Smooth muscle cell (in vitro differentiated cells): ENCODE measurements around the gene COX5B. TPM values are rescaled to one million over a fixed set of nuclear protein-coding genes. Genes with fewer than 3 reads are reported as not detected.
"Not testable (repeated sequence)": the region's sequence is repeated elsewhere in the genome, so short reads cannot be mapped to it uniquely, and the experiment has no call there.

Experiments used
- DNase-seq: peaks from one replicate; lab custom pipeline; 2025; ENCODE audit not compliant: unreplicated experiment; lab: John Stamatoyannopoulos, UW
- H2AFZ ChIP-seq: fragments of 200-600 bp; sonication (generic); 2 replicates; pipeline ENCODE4 v1.6.0; 2016; ENCODE audit warnings: antibody characterized with exemption, low read depth, mild to moderate bottlenecking
- H3F3A ChIP-seq: fragments of 200-600 bp; sonication (generic); 2 replicates; pipeline ENCODE4 v1.6.0; 2017; ENCODE audit warnings: antibody characterized with exemption, low read depth
- H3K27ac ChIP-seq: fragments of 200-600 bp; sonication (generic); 2 replicates; pipeline ENCODE4 v1.5.1; 2016; ENCODE audit warnings: low read depth, mild to moderate bottlenecking
- H3K27me3 ChIP-seq: fragments of 200-600 bp; sonication (generic); 2 replicates; pipeline ENCODE4 v1.6.1; 2016; ENCODE audit warnings: low read depth, mild to moderate bottlenecking
- H3K36me3 ChIP-seq: fragments of 200-600 bp; sonication (generic); 2 replicates; pipeline ENCODE4 v1.5.1; 2016; ENCODE audit warnings: low read depth
- H3K4me1 ChIP-seq: fragments of 200-600 bp; sonication (generic); 2 replicates; pipeline ENCODE4 v1.5.1; 2016; ENCODE audit warnings: low read depth
- H3K4me2 ChIP-seq: fragments of 200-600 bp; sonication (generic); 2 replicates; pipeline ENCODE4 v1.6.0; 2016; ENCODE audit warnings: mild to moderate bottlenecking
- H3K4me3 ChIP-seq: fragments of 200-600 bp; sonication (generic); 2 replicates; pipeline ENCODE4 v1.5.1; 2016; ENCODE audit warnings: mild to moderate bottlenecking
- H3K79me2 ChIP-seq: fragments of 200-600 bp; sonication (generic); 2 replicates; pipeline ENCODE4 v1.6.0; 2016; ENCODE audit warnings: low read depth, mild to moderate bottlenecking
- H3K9ac ChIP-seq: fragments of 200-600 bp; sonication (generic); 2 replicates; pipeline ENCODE4 v1.6.0; 2016; ENCODE audit warnings: low read depth
- H3K9me3 ChIP-seq: fragments of 200-600 bp; sonication (generic); replicated peaks from 2 replicates; pipeline ENCODE4 v1.5.1; 2016; ENCODE audit warnings: low read depth
- H4K20me1 ChIP-seq: fragments of 200-600 bp; sonication (generic); 2 replicates; pipeline ENCODE4 v1.6.0; 2016; ENCODE audit warnings: low read depth
- WGBS: methylation state at CpG from one replicate; pipeline ENCODE4 v1.1.7; 2016; ENCODE audit warnings: low lambda C conversion rate; 5-methylcytosine and 5-hydroxymethylcytosine counted together
- polyA plus RNA-seq: library from polyadenylated mRNA; unstranded; fragments of >200 nt; fragmentation: Nextera tagmentation; extraction: Ambion mirVana; gene quantifications from 2 replicates; pipeline ENCODE4 v1.2.1, GENCODE V29; 2016
- total RNA-seq: library from RNA; depleted of rRNA; stranded (reverse); fragments of >200 nt; gene quantifications from 2 replicates; pipeline ENCODE4 v1.2.3, GENCODE V29; 2014
- TF ChIP-seq, protein P1 (sequence below): fragments of 200-600 bp; sonication (generic); IDR thresholded peaks from 2 replicates; pipeline ENCODE4 v1.5.1; 2017; ENCODE audit warnings: borderline replicate concordance, mild to moderate bottlenecking, antibody characterized with exemption; ENCODE audit not compliant: insufficient read depth, poor library complexity, severe bottlenecking

The COX5B gene
- total and polyA plus RNA-seq, 2 experiments from 2014 or later = 402 to 404 TPM

DNA sequence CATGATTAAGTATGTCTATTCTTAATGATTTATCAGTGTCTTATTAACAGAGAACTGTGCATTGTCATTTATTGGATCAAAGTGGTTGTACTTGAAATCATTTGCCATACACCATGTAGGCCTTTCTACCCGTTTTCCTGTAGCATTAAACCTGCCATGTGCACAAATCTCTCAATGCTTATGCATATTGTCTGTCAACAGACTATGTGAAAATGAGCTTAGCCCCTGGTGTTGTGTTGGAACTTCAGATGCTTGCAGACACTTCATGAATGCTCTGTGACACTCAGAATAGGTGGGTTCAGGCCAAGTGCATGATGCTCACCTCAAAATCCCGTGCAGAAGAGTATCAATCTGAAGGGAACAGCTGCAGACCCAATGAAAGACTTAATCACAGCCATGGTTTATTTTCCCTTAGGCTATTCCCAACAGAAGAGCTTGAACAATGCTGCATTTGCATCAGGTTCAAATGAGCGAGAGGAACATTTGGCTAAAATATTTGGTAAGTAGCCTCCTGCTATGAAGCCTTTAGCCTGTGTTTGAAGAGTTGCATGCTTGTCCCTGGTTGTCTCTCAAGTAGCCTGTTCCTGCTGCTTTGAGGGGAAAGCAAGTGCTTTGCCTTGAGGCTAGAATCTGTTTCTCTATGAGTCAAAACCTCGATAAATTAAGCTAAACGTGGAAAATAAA, 29.7 kb downstream of the COX5B start:
- TF ChIP-seq, protein P1, sequence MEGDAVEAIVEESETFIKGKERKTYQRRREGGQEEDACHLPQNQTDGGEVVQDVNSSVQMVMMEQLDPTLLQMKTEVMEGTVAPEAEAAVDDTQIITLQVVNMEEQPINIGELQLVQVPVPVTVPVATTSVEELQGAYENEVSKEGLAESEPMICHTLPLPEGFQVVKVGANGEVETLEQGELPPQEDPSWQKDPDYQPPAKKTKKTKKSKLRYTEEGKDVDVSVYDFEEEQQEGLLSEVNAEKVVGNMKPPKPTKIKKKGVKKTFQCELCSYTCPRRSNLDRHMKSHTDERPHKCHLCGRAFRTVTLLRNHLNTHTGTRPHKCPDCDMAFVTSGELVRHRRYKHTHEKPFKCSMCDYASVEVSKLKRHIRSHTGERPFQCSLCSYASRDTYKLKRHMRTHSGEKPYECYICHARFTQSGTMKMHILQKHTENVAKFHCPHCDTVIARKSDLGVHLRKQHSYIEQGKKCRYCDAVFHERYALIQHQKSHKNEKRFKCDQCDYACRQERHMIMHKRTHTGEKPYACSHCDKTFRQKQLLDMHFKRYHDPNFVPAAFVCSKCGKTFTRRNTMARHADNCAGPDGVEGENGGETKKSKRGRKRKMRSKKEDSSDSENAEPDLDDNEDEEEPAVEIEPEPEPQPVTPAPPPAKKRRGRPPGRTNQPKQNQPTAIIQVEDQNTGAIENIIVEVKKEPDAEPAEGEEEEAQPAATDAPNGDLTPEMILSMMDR = no peak
- no peaks in the 10 kb centered on the region for H3F3A ChIP-seq
- H3K27me3 ChIP-seq = no peaks in the 10 kb centered on the region
- no peak for DNase-seq
- H3K27ac ChIP-seq = no peak overlapping the region
- 57% methylated on average over 5 of the region's 5 CpGs for WGBS
- H3K36me3 ChIP-seq = no peaks in the 10 kb centered on the region
- H3K79me2 ChIP-seq = no peaks in the 10 kb centered on the region
- no peak overlapping the region for H2AFZ ChIP-seq
- H3K9me3 ChIP-seq = no peaks in the 10 kb centered on the region
- no peak overlapping the region for H3K9ac ChIP-seq
- no peak overlapping the region for H3K4me3 ChIP-seq
- H4K20me1 ChIP-seq = no peaks in the 10 kb centered on the region
- no peak overlapping the region for H3K4me2 ChIP-seq
- H3K4me1 ChIP-seq = no peaks in the 10 kb centered on the region

DNA sequence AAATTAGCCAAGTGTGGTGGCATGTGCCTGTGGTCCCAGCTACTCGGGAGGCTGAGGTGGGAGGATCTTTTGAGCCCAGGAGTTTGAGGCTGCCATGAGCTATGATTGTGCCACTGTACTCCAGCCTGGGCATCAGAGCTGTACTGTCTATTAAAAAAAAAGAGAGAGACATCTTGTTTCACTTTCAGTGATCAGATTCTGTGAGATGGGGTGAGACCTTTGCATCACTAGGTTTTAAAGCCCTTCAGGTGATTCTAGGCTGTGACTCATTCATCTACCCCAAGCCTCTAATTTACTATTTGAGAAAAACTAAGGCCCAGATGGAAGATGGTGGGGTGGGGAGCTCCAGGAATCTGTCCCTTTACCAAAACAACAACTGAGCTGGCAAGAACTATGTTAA, 30.8 kb downstream of the COX5B start:
- H3K9ac ChIP-seq = no peak overlapping the region
- WGBS = 100% methylated on average over 1 of the region's 1 CpG
- H3F3A ChIP-seq = no peaks in the 10 kb centered on the region
- no peak overlapping the region for H3K4me2 ChIP-seq
- H3K27ac ChIP-seq = no peak overlapping the region
- H3K4me3 ChIP-seq = no peak overlapping the region
- no peak for DNase-seq
- H2AFZ ChIP-seq = no peak overlapping the region
- no peaks in the 10 kb centered on the region for H3K79me2 ChIP-seq
- TF ChIP-seq, protein P1 = no peak
- no peaks in the 10 kb centered on the region for H4K20me1 ChIP-seq
- no peaks in the 10 kb centered on the region for H3K4me1 ChIP-seq
- no peaks in the 10 kb centered on the region for H3K27me3 ChIP-seq
- H3K9me3 ChIP-seq = no peaks in the 10 kb centered on the region
- no peaks in the 10 kb centered on the region for H3K36me3 ChIP-seq

DNA sequence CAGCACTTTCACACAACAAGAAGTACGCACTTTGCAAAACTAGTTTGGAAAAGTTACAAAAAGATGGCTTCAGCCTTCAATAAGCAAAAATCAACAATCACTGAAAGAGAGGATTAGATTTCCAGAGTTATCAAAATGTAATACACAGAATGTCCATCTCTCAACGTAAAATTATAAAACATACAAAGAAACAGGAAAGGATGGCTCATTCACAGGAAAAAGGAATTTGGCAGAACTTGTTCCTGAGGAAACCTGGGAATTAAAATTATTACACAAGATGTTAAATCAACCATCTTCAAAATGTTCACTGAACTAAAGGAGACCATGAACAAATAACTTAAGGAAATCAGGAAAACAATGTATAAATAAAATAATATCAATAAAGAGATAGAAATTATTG, 31.6 kb downstream of the COX5B start:
- no peaks in the 10 kb centered on the region for H3F3A ChIP-seq
- no peak for DNase-seq
- no peaks in the 10 kb centered on the region for H3K79me2 ChIP-seq
- no peaks in the 10 kb centered on the region for H3K4me1 ChIP-seq
- WGBS = 91% methylated on average over 2 of the region's 2 CpGs
- H2AFZ ChIP-seq = no peak overlapping the region
- H3K4me3 ChIP-seq = no peak overlapping the region
- TF ChIP-seq, protein P1 = no peak
- H3K27me3 ChIP-seq = no peaks in the 10 kb centered on the region
- H3K27ac ChIP-seq = peak overlapping the region; percentile 69
- H3K9me3 ChIP-seq = no peaks in the 10 kb centered on the region
- no peak overlapping the region for H3K9ac ChIP-seq
- no peaks in the 10 kb centered on the region for H3K36me3 ChIP-seq
- H4K20me1 ChIP-seq = no peaks in the 10 kb centered on the region
- no peak overlapping the region for H3K4me2 ChIP-seq

DNA sequence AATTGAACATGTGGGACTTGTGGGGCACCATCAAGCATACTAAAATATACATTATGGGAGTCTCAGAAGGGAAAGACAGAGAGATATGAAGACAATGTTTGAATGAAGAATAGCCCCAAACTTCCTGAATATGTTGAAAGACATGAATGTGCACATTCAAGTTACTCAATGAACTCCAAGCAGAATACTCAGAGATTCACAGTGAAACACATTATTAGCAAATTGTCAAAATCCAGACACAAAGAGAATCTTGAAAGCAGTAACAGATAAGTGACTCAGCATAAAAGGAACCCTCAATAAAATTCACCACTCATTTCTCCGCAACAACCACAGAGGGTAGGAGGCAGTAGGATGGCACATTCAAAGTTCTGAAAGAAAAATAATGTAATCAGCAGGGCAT, 32.4 kb downstream of the COX5B start:
- Histone ChIP-seq H3K4me2 (no peak overlapping the region), H3K27me3 (no peaks in the 10 kb centered on the region), H3K9me3 (no peaks in the 10 kb centered on the region), H3K4me1 (no peaks in the 10 kb centered on the region), H3K27ac (peak overlapping the region; percentile 69), H4K20me1 (no peaks in the 10 kb centered on the region), H3K36me3 (no peaks in the 10 kb centered on the region), H2AFZ (no peak overlapping the region), H3K4me3 (no peak overlapping the region), H3K9ac (no peak overlapping the region), H3F3A (no peaks in the 10 kb centered on the region), H3K79me2 (no peaks in the 10 kb centered on the region)
- no peak for DNase-seq
- 41% methylated on average over 1 of the region's 1 CpG for WGBS
- TF ChIP-seq, protein P1 = no peak

DNA sequence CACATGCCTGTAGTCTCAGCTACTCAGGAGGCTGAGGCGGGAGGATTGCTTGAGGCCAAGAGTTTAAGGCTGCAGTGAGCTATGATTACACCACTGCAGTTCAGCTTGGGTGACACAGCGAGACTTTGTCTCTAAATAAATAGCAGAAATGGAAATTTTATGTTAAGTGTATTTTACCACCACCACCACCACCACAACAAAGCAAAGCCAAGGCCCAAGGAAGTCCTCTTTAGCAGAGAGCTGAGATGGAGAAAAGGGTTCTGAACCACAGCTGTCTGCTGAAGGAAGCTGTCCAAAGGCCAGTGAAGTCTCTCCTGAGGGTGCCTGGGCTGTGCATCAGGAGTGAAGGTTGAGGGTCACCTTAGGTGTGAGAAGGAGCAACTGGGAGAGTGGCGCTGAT, 41.4 kb downstream of the COX5B start:
- not testable (repeated sequence) for H3K9ac ChIP-seq, H3K27ac ChIP-seq, H3K79me2 ChIP-seq, H2AFZ ChIP-seq, H4K20me1 ChIP-seq, H3K27me3 ChIP-seq, H3K4me3 ChIP-seq, H3K4me2 ChIP-seq, H3K36me3 ChIP-seq, DNase-seq, H3K4me1 ChIP-seq, H3K9me3 ChIP-seq, H3F3A ChIP-seq
- WGBS = 96% methylated on average over 2 of the region's 3 CpGs
